Activated CD8-positive, alpha-beta memory T cell treated with anti-CD3 and anti-CD28 coated beads, Interleukin-2, amount 50 U/mL, for 24 hours (primary cell): ENCODE measurements around the gene SMAD3.

ENCODE experiments used
- DNase-seq: peaks from one replicate; pipeline ENCODE4 v3.0.0-alpha.2; 2020; ENCODE audit errors: extremely low read depth

SMAD3 gene

GRCh38 chr15:67232591-67232990 lies 167.2 kb downstream of the SMAD3 start:
- no peak for DNase-seq

GRCh38 chr15:67240235-67241131 lies 175.1 kb downstream of the SMAD3 start:
- no peak for DNase-seq

- no peak for DNase-seq
These were observed 175.9 kb downstream of the SMAD3 start for GRCh38 chr15:67241132-67241855.

- DNase-seq, result no peak
These were observed 177.3 kb downstream of the SMAD3 start for GRCh38 chr15:67242708-67243111.
